KMS-11 (cell line): ENCODE data around the gene THAP2.
"Not testable (repeated sequence)": the region's sequence is repeated elsewhere in the genome, so short reads cannot be mapped to it uniquely, and the experiment has no call there.

ENCODE experiments used
- H2AFZ ChIP-seq: fragments of 200-600 bp; sonication (generic); 2 replicates; pipeline ENCODE4 v1.6.1; 2016; ENCODE audit warnings: antibody characterized with exemption, mixed run types, low read depth
- H3K27ac ChIP-seq: fragments of 200-600 bp; sonication (generic); 2 replicates; pipeline ENCODE4 v1.6.1; 2016; ENCODE audit warnings: mild to moderate bottlenecking, mixed run types
- H3K27me3 ChIP-seq: fragments of 200-600 bp; sonication (generic); 2 replicates; pipeline ENCODE4 v1.6.1; 2017; ENCODE audit warnings: mild to moderate bottlenecking, low read depth, mixed run types, moderate library complexity; ENCODE audit not compliant: insufficient read depth
- H3K36me3 ChIP-seq: fragments of 200-600 bp; sonication (generic); 2 replicates; pipeline ENCODE4 v1.6.1; 2017; ENCODE audit warnings: mild to moderate bottlenecking, mixed run types; ENCODE audit not compliant: insufficient read depth
- H3K4me1 ChIP-seq: fragments of 200-600 bp; sonication (generic); 2 replicates; pipeline ENCODE4 v1.6.1; 2016; ENCODE audit warnings: mild to moderate bottlenecking, low read depth, mixed run types; ENCODE audit not compliant: poor library complexity, severe bottlenecking
- H3K4me2 ChIP-seq: fragments of 200-600 bp; sonication (generic); 2 replicates; pipeline ENCODE4 v1.7.0; 2016; ENCODE audit warnings: mild to moderate bottlenecking, mixed run types
- H3K4me3 ChIP-seq: fragments of 200-600 bp; sonication (generic); IDR thresholded peaks from 2 replicates; pipeline ENCODE4 v1.6.1; 2017; ENCODE audit warnings: low read depth, low read length, mixed read lengths; ENCODE audit not compliant: insufficient read depth
- H3K79me2 ChIP-seq: fragments of 200-600 bp; sonication (generic); 2 replicates; pipeline ENCODE4 v1.6.1; 2016; ENCODE audit warnings: low read depth, mixed run types; ENCODE audit not compliant: insufficient read depth
- H3K9ac ChIP-seq: fragments of 200-600 bp; sonication (generic); 2 replicates; pipeline ENCODE4 v1.6.1; 2016; ENCODE audit warnings: mild to moderate bottlenecking, mixed run types
- H4K20me1 ChIP-seq: fragments of 200-600 bp; sonication (generic); 2 replicates; pipeline ENCODE4 v1.6.1; 2016; ENCODE audit warnings: mild to moderate bottlenecking, mixed run types; ENCODE audit not compliant: insufficient read depth
- CTCF ChIP-seq: fragments of 200-600 bp; sonication (generic); conservative IDR thresholded peaks from 2 replicates; pipeline ENCODE4 v1.6.1; 2017; ENCODE audit warnings: low read depth, mild to moderate bottlenecking, antibody characterized with exemption, low read length, moderate library complexity, mixed read lengths

THAP2 gene

DNA sequence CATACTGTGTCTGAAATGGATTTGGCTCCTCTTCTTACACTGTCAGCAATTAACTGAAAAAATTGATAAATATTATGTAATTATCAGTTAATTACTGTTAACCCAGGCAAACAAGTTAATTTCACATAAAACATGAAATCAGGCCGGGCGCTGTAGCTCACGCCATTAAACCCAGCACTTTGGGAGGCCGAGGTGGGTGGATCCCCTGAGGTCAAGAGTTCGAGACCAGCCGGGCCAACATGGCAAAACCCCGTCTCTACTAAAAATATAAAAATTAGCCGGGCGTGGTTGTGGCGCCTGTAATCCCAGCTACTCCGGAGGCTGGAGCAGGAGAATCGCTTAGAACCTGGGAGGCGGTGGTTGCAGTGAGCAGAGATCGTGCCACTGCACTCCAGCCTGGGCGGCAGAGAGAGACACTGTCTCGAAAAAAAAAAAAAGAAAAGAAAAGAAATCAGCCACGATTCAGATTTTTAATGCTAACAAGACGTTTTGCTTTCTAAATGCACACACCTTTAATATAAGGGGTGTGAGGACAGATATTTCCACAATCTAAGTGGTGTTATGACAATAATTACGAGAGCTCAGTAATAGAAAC, 21.3 kb downstream of the THAP2 start:
- peak overlapping the region; percentile 80 for H3K4me3 ChIP-seq
- H3K36me3 ChIP-seq, result no peaks in the 10 kb centered on the region
- peak overlapping the region; percentile 57 for H3K27ac ChIP-seq
- TF ChIP-seq CTCF, result no peak
- H3K79me2 ChIP-seq, result no peaks in the 10 kb centered on the region; the same call in 1 of the 2 replicates
- peak overlapping the region; percentile 56 for H3K4me2 ChIP-seq
- no peaks in the 10 kb centered on the region for H4K20me1 ChIP-seq
- peaks cover 26% of the 10 kb centered on the region for H3K4me1 ChIP-seq
- peak overlapping the region; percentile 68 for H3K9ac ChIP-seq
- H2AFZ ChIP-seq, result peak overlapping the region; percentile 79
- no peaks in the 10 kb centered on the region for H3K27me3 ChIP-seq

DNA sequence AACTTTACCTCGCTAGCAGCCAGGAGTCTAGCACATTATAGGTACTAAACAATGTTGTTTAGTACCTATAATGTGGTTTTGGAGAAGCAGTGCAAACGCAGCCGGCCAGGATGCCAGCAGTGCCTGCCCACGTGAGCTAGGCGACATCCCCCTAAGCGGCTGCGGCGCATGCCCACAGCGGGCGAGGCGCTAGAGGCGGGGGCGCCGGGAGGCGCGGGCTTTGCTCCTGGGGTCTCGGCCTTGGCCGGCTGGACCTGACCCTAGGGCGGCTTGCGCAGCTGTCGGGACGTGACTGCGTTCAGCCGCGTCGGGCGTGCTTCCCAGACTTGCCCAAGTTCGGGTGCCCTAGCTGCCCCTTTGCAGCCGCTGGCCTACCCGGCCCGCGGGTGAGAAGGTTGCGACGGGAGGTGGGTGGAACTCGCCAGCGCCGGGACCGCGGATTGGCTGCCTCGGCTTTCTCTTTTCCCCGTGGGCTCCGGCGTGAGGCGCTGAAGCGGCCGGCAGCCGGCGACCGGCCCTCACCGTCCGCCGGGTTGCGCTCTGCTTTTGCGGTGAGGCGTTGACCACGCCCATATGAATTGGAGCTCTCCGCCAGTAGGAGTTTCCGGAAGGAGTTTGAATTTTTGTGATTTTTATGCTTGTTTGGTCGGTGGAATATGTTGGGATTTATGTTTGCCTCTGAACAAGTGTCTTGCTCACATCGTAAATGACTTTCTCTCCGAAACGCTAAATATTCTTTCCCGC, 22.0 kb downstream of the THAP2 start, which contains the start of gene TMEM19:
Gene TMEM19, plus strand, starts transcription at position 169 of the 744 bp plus-strand sequence. CDS start 599 bp downstream, outside the sequence.
- TF ChIP-seq CTCF, result no peak; the same call in 1 of the 2 replicates
- H3K4me2 ChIP-seq, result peak within 1 kb of the TSS; percentile 56
- peaks cover 30% of the 10 kb centered on the region for H3K4me1 ChIP-seq
- H3K9ac ChIP-seq, result peak within 1 kb of the TSS; percentile 68
- H3K27me3 ChIP-seq, result no peaks in the 10 kb centered on the region
- peak within 1 kb of the TSS; percentile 79 for H2AFZ ChIP-seq
- no peaks in the 10 kb centered on the region for H3K36me3 ChIP-seq
- peak within 1 kb of the TSS; percentile 80 for H3K4me3 ChIP-seq
- H4K20me1 ChIP-seq, result no peaks in the 10 kb centered on the region
- H3K79me2 ChIP-seq, result no peaks in the 10 kb centered on the region; the same call in 1 of the 2 replicates
- peak within 1 kb of the TSS; percentile 57 for H3K27ac ChIP-seq

DNA sequence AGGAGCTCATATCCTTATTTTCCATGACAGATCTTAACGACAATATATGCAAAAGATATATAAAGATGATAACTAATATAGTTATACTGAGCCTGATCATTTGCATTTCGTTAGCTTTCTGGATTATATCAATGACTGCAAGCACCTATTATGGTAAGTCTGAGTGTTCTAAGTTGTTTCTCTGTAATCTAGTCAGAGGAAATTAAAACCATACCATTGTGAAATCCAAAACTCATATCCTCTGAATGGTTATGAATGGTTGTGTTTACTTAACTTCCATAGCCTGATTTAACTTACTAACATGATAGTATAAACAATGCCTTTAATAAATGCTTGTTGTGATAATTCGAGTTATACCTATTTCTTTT, 22.5 kb downstream of the THAP2 start:
- peak overlapping the region; percentile 56 for H3K4me2 ChIP-seq
- no peaks in the 10 kb centered on the region for H3K36me3 ChIP-seq
- no peak for TF ChIP-seq CTCF
- H3K79me2 ChIP-seq, result no peaks in the 10 kb centered on the region; the same call in 1 of the 2 replicates
- H3K4me1 ChIP-seq, result peaks cover 35% of the 10 kb centered on the region
- peak overlapping the region; percentile 57 for H3K27ac ChIP-seq
- H3K4me3 ChIP-seq, result no peak overlapping the region
- H3K9ac ChIP-seq, result peak overlapping the region; percentile 68; the same call in 1 of the 2 replicates
- H3K27me3 ChIP-seq, result no peaks in the 10 kb centered on the region
- H2AFZ ChIP-seq, result peak overlapping the region; percentile 79
- H4K20me1 ChIP-seq, result no peaks in the 10 kb centered on the region

GRCh38 chr12:71687172-71687571, 23.1 kb downstream of the THAP2 start:
- H3K4me3 ChIP-seq, H3K27ac ChIP-seq, H2AFZ ChIP-seq: not testable (repeated sequence)

More at GRCh38 chr12:71687172-71687571, 23.1 kb downstream of the THAP2 start:
- not testable (repeated sequence) for H3K36me3 ChIP-seq, H3K27me3 ChIP-seq, H4K20me1 ChIP-seq, H3K79me2 ChIP-seq, H3K9ac ChIP-seq
- Histone ChIP-seq H3K4me2 (peak overlapping the region; percentile 56), H3K4me1 (peaks cover 40% of the 10 kb centered on the region)
